Peyer's patch (tissue), 4 donors: ENCODE measurements around the gene SLC25A28. TPM values are rescaled to one million over a fixed set of nuclear protein-coding genes. Genes with fewer than 3 reads are reported as not detected.

Experiments
- DNase-seq, 3 donors: peaks; one replicate each; pipeline ENCODE4 v3.0.0-alpha.2; 2017 to 2019
- H3K27ac ChIP-seq, 4 donors: fragments of 200-600 bp; sonication (generic); one replicate each; pipeline ENCODE4 v1.5.1; 2016 to 2019
- H3K27me3 ChIP-seq, 2 donors: fragments of 200-600 bp; sonication (generic); one replicate each; pipeline ENCODE4 v1.5.1; 2019
- H3K36me3 ChIP-seq, 3 donors: fragments of 200-600 bp; sonication (generic); one replicate each; pipeline ENCODE4 v1.5.1; 2016 to 2019
- H3K4me1 ChIP-seq, 4 donors: fragments of 200-600 bp; sonication (generic); one replicate each; pipeline ENCODE4 v1.5.1; 2016 to 2019
- H3K4me3 ChIP-seq, 4 donors: fragments of 200-600 bp; sonication (generic); 1 replicate in 3 of 4; 2 replicates in 1 of 4; pipeline ENCODE4 v1.5.1; 2016 to 2019; ENCODE audit warnings: mild to moderate bottlenecking in 1 of 4
- H3K9me3 ChIP-seq, 4 donors: fragments of 200-600 bp; sonication (generic); one replicate each; pipeline ENCODE4 v1.5.1; 2016 to 2019; ENCODE audit warnings: mild to moderate bottlenecking in 1 of 4
- POLR2A ChIP-seq, 2 donors: fragments of 450-650 bp; IDR thresholded peaks; one replicate each; pipeline ENCODE4 v1.5.1; 2017; ENCODE audit warnings: antibody characterized with exemption in 2 of 2, mild to moderate bottlenecking in 2 of 2, moderate library complexity in 2 of 2
- total RNA-seq, 4 donors: library from RNA; depleted of rRNA; stranded (reverse); fragments of >200 nt; gene quantifications; one replicate each; pipeline ENCODE4 v1.1.0, GENCODE V29; 2016
- TF ChIP-seq, protein P1 (sequence below), 6 experiments: fragments of 450-650 bp in 4 of 6; fragments of 200-600 bp in 2 of 6; sonication (generic) in 1 of 6; IDR thresholded peaks; one replicate each; pipeline ENCODE4 v1.5.1; 2017 to 2019; ENCODE audit warnings: antibody characterized with exemption in 6 of 6, mild to moderate bottlenecking in 3 of 6, moderate library complexity in 1 of 6

The SLC25A28 gene
- total RNA-seq, 4 donors from 2014 or later: 16.1 to 63.5 (median 27.5) TPM

GRCh38 chr10:99615426-99615825, 4.8 kb downstream of the SLC25A28 start:
- Histone ChIP-seq H3K27ac (no peak overlapping the region), H3K4me3 (no peak overlapping the region), H3K9me3 (no peaks in the 10 kb centered on the region), H3K4me1 (peaks cover 0 to 29% (median 8%) of the 10 kb centered on the region in 4 donors), H3K36me3 (peaks cover 0 to 22% (median 0%) of the 10 kb centered on the region in 3 donors), H3K27me3 (no peaks in the 10 kb centered on the region)
- TF ChIP-seq POLR2A (IDR thresholded peaks at IDR 0.05): no peak
- TF ChIP-seq, protein P1, sequence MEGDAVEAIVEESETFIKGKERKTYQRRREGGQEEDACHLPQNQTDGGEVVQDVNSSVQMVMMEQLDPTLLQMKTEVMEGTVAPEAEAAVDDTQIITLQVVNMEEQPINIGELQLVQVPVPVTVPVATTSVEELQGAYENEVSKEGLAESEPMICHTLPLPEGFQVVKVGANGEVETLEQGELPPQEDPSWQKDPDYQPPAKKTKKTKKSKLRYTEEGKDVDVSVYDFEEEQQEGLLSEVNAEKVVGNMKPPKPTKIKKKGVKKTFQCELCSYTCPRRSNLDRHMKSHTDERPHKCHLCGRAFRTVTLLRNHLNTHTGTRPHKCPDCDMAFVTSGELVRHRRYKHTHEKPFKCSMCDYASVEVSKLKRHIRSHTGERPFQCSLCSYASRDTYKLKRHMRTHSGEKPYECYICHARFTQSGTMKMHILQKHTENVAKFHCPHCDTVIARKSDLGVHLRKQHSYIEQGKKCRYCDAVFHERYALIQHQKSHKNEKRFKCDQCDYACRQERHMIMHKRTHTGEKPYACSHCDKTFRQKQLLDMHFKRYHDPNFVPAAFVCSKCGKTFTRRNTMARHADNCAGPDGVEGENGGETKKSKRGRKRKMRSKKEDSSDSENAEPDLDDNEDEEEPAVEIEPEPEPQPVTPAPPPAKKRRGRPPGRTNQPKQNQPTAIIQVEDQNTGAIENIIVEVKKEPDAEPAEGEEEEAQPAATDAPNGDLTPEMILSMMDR (IDR thresholded peaks at IDR 0.05): no peak
- DNase-seq: no peak

DNA sequence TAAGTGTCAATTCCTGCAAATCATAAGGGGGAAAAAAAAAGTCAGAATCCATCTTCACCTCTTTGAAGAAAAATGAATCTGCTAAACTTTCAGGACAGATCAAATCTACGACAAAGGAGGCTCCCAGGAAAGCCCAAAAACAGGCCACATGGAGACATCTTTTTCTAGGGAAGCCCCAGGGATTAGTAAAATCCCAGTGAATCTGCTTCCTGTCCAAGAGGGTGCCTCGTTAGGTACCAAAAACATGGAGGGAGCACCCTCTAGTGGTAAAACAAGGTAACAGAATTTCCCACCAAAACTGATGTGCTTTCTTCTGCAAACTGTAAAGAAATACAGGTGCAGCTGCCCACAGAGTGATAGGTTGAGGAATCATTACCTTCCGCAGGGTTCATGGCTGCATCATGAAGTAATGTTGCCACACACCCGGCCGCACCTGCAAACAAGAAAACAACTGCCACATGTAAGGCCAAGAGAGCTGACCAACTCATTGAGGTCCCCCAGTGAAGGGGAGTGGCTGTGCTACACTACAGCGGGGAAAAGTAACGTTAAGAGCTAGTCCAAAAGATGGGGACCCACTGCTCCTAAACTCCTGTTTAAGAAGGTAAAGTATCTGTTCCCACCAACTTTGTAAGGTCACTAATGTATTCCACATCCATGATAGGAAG, 7.9 kb downstream of the SLC25A28 start:
- no peaks in the 10 kb centered on the region for H3K9me3 ChIP-seq
- H3K27me3 ChIP-seq: no peaks in the 10 kb centered on the region
- no peak overlapping the region for H3K4me3 ChIP-seq
- H3K27ac ChIP-seq: no peak overlapping the region
- peaks cover 0 to 39% (median 0%) of the 10 kb centered on the region in 3 donors for H3K36me3 ChIP-seq
- DNase-seq: peak in 1 of 3 donors; percentile 68
- peaks cover 0 to 14% (median 0%) of the 10 kb centered on the region in 4 donors for H3K4me1 ChIP-seq
- TF ChIP-seq, protein P1 (IDR thresholded peaks at IDR 0.05): peak; percentile 65 to 92 (median 85)
- no peak for TF ChIP-seq POLR2A (IDR thresholded peaks at IDR 0.05)

- DNase-seq: no peak
- TF ChIP-seq, protein P1 (IDR thresholded peaks at IDR 0.05): no peak
- no peak for TF ChIP-seq POLR2A (IDR thresholded peaks at IDR 0.05)
- H3K4me1 ChIP-seq: peaks cover 0 to 4% (median 0%) of the 10 kb centered on the region in 4 donors
- no peaks in the 10 kb centered on the region for H3K9me3 ChIP-seq
- H3K4me3 ChIP-seq: no peak overlapping the region
- H3K36me3 ChIP-seq: peaks cover 0 to 39% (median 0%) of the 10 kb centered on the region in 3 donors
- no peak overlapping the region for H3K27ac ChIP-seq
- no peaks in the 10 kb centered on the region for H3K27me3 ChIP-seq
Measured at GRCh38 chr10:99611326-99611725, 8.9 kb downstream of the SLC25A28 start.

DNA sequence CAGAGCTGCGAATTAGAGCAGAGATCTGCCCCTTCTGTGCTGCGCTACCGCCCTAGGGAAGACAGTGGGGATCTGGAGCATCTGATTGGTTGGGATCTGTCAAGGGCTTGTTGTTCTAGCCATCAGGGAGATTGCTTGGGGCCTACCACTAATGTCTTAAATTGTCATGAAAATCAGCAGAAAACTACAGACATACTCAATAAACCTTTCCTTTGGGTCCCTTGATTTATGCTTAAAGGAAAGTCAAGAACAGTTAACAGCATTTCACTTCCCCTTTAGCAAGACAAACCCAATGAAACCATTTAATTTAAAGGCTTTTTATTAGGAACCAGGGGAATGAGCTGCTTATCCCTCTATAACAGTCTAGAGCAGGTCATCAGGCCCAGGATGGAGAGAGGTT, 10.0 kb downstream of the SLC25A28 start:
- Histone ChIP-seq H3K4me1 (no peaks in the 10 kb centered on the region), H3K36me3 (peaks cover 0 to 39% (median 0%) of the 10 kb centered on the region in 3 donors), H3K27me3 (no peaks in the 10 kb centered on the region), H3K9me3 (no peaks in the 10 kb centered on the region), H3K4me3 (no peak overlapping the region), H3K27ac (no peak overlapping the region)
- no peak for DNase-seq
- no peak for TF ChIP-seq POLR2A (IDR thresholded peaks at IDR 0.05)
- TF ChIP-seq, protein P1 (IDR thresholded peaks at IDR 0.05): no peak

- H3K36me3 ChIP-seq: peaks cover 0 to 39% (median 0%) of the 10 kb centered on the region in 3 donors
- no peak overlapping the region for H3K27ac ChIP-seq
- no peaks in the 10 kb centered on the region for H3K4me1 ChIP-seq
- no peak for TF ChIP-seq POLR2A (IDR thresholded peaks at IDR 0.05)
- TF ChIP-seq, protein P1 (IDR thresholded peaks at IDR 0.05): no peak
- no peak overlapping the region for H3K4me3 ChIP-seq
- H3K9me3 ChIP-seq: no peaks in the 10 kb centered on the region
- no peaks in the 10 kb centered on the region for H3K27me3 ChIP-seq
- no peak for DNase-seq
Measured at GRCh38 chr10:99609186-99609585, 11.1 kb downstream of the SLC25A28 start.
